Activated naive CD4-positive, alpha-beta T cell treated with anti-CD3 and anti-CD28 coated beads, Interleukin-2, amount 50 U/mL, for 16 hours (primary cell): ENCODE measurements around the gene CRADD.
"Not testable (repeated sequence)": the region's sequence is repeated elsewhere in the genome, so short reads cannot be mapped to it uniquely, and the experiment has no call there.

ENCODE experiments used
- DNase-seq: peaks from one replicate; pipeline ENCODE4 v3.0.0-alpha.2; 2020

The CRADD gene

DNA sequence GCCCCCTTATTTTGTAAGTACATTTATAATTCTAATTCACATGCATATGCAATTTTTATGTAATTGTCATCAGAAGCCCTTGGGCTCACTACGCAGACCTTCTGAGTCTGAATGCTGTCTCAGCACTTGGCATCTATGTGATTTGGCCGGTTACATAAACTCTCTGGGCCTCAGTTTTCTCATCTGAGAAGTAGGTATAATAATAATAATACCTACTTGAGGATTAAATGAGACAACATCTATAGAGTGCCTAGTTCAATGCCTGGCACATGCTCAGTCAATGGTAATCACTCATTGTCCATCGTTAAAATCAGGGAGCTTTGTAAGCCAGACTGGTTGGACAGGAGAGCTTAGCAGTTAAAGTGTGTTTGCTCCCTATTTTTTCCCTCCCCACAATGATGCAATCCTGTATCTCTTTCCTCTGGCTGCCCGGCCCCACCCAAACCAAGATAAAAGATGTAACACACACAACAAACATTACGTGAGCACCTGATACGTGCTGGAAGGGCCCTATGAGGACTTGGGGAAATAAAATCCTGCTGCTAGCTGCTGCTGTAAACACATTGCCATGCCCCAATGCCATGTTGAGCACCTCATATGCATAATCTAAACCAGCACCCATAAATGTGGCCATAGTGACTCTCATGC is 235.0 kb downstream of the CRADD start:
- DNase-seq: no peak

DNA sequence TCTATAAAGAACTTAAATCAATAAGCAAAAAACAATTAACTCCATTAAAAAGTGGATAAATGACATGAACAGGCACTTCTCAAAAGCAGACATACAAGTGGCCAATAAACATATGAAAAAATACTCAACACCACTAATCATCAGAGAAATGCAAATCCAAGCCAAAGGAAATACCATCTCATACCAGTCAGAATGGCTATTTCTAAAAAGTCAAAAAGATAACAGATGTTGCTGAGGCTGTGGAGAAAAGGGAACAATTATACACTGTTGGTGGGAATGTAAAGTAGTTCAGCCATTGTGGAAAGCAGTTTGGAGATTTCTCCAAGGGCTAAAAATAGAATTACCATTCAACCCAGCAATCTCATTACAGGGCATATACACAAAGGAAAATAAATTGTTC is 236.7 kb downstream of the CRADD start:
- no peak for DNase-seq

DNA sequence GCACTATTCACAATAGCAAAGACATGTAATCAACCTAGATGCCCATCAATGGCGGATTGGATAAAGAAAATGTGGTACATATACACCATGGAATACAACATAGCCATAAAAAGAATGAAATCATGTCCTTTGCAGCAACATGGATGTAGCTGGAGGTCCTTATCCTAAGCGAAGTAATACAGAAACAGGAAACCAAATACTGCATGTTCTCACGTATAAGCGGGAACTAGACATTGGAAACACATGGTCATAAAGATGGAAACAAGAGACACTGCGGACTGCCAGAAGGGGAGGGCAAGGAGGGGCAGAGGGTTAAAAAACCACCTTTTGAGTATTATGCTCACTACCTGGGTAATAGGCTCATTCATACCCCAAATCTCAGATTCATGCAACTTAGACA is 237.1 kb downstream of the CRADD start:
- DNase-seq: no peak

DNA sequence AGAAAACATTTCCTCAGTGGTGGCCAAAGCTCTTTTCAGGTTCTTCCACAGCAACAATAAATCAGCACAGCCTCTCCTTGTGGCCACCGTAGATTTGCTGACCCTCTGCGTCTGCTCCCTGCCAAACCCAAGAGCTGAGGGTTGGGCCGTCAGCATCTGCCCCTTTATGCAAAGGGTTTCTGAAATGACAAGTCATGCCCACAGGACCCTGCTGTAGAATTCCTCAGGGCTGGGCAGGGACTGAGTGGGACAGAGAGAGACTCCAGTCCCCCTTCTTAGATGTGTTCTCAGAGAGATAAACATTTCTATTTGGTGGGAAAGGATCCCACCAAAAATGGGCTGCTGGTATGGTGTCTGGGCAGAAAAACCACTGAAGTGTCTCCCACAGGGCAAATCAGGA is 238.2 kb downstream of the CRADD start:
- DNase-seq: no peak

DNA sequence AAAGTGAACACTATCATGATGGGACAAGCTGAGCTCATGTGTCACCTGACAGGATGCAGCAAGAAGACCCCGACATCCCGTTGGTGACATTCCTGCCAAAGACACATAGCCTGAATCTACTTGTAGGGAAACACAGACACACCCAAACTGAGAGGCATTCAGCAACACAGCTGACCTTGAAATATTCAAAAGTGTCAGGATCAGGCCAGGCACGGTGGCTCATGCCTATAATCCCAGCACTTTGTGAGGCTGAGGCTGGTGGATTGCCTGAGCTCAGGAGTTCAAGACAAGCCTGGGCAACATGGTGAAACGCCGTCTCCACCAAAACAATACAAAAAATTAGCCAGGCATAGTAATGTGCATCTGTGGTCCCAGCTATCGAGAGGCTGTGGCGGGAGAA is 239.2 kb downstream of the CRADD start:
- no peak for DNase-seq

DNA sequence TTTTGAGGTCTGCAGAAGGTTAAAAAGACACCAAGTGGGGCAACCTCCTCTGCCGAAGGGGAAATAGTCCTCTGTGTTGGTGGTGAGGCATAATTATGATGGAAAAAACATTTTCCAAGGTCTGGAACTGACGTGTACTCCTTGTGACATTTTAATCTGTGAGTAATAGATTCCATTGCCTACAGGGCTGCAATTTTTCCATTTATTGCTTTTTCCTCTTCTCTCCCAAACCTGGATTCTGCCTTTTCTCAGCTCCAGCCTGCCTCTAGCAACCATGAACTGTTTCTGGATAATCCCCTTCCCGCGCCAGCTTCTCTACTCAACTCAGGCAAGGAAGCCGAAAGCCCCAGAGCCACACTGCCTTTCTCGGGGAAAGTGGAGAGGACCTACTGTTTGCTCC is 241.1 kb downstream of the CRADD start:
- no peak for DNase-seq

DNA sequence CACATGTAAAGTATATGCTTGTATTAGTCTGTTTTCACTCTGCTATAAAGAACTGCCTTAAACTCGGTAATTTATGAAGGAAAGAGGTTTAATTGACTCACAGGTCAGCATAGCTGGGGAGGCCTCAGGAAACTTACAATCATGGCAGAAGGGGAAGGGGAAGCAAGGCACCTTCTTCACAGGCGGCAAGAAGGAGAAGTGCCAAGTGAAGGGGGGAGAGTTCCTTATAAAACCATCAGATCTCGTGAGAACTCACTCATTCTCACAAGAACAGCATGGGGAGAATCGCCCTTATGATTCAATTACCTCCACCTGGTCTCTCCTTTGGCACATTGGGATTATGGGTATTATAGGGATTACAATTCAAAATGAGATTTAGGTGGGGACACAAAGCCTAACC is 241.7 kb downstream of the CRADD start:
- no peak for DNase-seq

DNA sequence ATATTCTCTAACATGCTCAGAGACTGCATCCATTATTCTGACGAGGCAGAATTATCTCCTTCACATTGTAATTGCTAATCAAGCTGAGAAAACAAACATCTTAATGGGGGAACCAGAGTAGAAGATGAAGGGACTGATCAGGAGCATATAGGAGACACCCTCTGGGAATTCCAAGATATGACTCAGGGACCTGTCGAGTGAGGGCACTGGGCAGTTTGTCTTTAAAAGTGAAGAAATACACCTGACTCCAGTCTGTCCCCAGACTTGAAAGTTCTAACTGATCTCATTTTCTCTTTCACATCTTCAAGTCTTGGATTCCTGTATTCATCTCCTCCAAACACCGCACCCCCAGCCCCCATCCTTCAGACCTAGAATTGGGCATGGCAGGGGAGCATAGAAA is 244.3 kb downstream of the CRADD start:
- DNase-seq: no peak

DNA sequence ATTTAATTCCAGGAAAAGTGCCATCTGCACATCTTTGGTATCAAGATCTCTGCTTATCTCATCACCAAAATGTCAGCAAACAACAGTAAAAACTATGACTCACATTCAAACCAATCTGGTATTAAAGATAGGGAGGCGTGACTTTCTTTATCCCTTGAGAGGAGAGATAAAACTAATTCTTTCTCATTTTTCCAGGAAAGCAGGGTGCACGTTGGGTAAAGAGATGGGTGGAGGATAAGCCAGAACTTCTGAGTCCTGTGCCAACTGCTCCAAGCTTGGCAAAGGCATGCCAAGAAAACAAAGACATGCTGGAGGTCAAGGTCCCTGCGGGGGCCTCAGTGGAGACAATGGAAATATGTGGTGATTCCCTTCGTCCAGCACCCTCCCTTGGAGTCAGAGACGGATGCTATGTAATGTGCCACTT is 245.4 kb downstream of the CRADD start:
- no peak for DNase-seq

DNA sequence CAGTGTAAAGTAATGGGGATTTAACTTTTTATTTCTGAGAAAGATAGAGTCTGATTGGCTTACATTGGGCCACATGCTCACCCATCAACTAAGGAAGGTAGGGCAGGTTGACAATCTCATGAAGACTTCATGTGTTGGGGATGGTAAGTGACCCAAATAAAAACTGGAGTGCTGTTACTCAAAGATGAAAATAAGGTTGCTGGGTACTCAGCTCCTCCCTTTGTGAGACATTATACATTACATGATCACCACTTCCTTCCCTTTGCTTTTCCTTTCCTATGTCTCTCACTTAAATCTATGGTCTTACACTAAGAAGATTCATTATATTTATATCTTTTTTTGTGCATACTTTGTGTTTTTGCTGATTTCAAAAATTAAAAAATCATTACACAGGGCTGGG is 247.2 kb downstream of the CRADD start:
- no peak for DNase-seq

DNA sequence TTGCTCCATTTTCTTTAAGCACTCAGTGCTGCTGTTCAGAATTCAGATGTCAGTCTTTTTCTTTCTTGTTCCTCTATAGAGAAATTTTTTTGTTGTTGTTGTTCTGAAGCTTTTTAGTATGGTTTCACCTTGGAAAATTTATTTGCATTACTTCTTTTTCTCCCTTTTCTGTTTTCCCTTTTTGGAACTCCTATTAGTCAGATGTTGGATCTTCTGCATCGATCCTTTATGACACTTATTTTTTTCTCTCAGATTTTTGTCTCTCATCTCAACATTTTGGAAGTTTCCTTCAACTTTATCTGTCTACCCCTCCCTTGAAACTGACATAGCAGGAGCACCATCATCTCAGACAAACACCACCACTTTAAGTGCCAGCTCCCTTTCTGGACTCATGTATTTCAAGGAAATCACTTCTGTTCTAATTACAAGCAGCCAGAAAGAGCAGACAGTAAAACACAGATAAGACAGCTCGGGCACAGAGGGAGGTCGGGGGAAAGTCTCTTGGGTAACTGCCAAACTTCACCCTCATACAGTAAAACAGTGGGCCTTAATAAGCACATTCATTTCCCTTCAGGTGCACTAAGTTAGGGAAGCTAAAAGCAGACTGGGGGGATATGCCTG is 248.5 kb downstream of the CRADD start:
- DNase-seq: no peak

DNA sequence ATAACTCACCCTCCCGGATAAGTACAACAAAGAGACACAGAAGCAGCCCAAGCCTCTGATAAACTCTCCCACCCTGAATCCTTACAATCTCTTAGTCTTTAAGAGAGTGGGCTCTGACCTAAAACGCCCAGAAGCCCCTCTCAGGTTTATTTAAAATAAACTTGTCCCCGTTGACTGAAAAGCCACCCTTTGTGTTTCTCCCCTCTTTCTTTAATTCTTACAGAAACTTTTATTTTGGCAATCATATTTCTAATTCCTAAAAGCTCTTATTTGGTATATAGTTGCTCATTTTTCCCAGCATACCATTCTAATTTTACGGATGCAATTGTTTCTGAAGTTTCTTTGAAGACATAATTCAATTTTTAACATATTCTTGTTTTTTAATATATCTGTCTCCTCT is 249.1 kb downstream of the CRADD start:
- no peak for DNase-seq

DNA sequence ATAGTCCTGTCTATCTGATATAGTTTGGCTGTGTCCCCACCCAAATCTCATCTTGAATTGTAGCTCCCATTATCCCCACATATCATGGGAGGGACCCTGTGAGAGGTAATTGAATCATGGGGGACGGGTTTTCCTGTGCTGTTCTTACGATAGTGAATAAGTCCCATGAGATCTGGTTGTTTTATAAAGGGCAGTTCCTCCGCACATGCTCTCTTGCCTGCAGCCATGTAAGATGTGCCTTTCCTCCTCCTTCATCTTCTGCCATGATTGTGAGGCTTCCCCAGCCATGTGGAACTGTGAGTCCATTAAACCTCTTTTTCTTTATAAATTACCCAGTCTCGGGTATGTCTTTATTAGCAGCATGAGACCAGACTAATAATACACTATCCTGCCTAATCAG is 251.9 kb downstream of the CRADD start:
- not testable (repeated sequence) for DNase-seq

DNA sequence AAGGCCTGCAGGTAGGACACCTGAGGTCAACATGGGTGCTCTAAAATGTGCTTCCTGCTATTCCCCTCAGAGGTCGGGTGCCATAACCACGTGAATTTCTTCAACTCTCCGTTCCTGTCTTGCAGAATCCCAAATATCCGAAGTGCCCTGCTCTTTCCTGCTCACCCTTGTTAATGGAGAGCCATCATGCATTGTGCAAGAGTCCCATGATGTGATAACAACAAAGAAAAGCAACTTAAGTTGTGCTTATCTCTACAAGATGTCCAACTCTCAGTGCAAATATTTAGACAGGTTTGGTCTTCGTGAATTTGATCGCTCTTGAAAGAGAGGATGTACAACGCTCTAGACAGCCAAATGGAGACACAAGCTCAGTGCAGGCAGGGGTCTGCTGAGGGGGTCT is 260.6 kb downstream of the CRADD start:
- no peak for DNase-seq

DNA sequence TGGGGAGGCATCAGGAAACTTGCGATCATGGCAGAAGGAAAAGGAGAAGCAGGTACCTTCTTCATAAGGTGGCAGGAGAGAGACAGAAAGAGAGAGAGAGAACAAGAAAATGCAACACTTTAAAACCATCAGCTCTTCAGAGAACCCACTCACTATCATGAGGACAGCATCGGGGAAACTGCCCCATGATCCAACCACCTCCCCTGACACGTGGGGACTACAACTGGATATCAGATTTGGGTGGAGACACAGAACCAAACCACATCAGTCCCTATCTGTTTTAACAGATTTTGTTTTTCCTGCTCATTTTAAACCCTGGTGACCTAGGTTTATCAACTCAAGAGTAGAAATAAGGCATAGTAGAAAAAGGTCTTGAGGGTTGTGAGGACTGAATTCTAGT is 261.1 kb downstream of the CRADD start:
- DNase-seq: no peak

DNA sequence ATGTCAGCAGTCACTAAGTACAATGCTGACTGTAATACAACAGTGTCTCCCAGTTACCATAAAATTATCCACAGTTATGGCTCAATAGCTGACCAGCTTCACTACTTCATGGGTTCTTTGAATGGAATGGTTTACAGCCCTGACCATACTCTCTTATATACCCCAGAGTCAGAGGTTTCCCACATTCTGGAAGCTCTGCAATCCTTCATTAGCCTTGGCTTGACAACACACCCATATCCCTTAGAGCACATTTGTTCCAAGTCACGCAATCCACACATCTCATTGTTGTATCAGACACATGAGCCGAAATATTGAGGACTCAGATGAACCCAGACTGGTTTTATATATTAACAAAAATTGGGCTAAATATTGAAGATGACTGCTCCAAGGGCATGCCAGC is 261.8 kb downstream of the CRADD start:
- DNase-seq: no peak

DNA sequence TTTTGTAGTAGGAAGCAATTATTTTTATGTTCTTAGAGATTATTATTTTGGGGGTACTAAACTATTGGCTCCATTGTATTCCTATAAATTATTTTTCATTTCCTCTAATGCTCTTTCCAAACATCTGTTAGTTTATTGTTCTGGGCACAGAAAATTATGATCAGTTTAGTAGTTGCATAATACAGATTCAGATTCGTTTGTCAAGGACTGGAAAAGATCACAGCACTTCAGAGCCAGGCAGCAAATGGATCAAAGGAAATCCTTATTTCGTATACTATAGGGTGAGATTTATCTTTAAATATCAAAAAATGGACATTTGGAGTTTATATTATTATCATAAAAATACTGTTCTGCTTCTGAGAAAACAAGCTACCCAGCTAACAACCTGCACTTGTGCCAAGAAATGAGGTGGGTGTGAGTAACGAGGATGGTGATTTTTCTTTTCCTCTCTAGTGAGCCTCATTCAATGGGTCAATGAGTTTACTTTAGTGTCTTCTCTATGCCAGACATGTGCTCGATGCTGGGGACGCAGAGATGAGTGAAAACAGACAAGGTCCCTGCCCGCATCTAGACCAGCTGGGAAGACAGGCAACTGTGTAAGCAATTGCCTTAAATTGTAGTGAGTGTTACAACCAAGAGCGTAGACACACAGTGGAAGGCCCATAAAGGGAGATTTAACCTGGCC is 262.6 kb downstream of the CRADD start:
- no peak for DNase-seq

DNA sequence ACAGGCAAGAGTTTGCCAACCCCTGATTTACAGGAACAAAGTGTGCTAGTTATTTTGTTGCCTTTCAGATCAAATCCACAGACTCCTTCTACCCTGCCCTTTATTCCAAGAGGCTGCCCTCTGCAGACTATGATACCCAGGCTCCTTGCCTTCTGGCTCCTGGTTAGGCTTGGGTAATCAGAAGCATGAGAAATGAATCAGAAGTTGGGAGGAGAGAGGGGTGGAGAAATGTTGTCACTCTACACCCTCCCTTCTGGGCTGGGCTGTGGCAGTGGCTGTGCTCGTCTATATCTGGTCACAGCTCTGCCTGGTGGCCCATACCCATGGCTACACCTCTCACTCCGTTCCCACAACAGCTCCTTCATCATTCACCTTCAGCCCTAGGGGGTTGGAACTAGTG is 266.6 kb downstream of the CRADD start:
- DNase-seq: no peak

DNA sequence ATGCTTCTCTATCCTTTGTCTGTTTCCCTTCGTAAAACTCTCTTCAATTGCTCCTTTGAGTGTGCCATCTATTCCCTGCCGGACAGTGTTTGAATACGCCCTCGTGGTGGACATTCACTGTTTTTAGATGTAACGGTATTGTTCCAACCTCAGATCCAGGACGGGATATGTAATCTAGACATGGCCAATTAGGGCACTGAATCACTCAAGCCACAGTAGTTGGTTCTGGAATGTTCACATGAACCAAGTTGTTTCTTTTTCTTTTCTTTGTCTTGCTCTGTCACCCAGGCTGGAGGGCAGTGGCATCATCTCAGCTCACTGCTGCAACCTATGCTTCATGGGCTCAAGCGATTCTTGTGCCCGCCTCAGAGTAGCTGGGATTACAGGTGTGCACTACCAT is 267.0 kb downstream of the CRADD start:
- no peak for DNase-seq
